HG03175 (cell line): ENCODE results near the gene MYOF.

Experiments used
- ATAC-seq: cut with Tn5 transposase; IDR thresholded peaks from one replicate; pipeline ENCODE4 v1.9.1; 2021; ENCODE audit warnings: mild to moderate bottlenecking, moderate library complexity; ENCODE audit not compliant: unreplicated experiment

MYOF gene, protein sequence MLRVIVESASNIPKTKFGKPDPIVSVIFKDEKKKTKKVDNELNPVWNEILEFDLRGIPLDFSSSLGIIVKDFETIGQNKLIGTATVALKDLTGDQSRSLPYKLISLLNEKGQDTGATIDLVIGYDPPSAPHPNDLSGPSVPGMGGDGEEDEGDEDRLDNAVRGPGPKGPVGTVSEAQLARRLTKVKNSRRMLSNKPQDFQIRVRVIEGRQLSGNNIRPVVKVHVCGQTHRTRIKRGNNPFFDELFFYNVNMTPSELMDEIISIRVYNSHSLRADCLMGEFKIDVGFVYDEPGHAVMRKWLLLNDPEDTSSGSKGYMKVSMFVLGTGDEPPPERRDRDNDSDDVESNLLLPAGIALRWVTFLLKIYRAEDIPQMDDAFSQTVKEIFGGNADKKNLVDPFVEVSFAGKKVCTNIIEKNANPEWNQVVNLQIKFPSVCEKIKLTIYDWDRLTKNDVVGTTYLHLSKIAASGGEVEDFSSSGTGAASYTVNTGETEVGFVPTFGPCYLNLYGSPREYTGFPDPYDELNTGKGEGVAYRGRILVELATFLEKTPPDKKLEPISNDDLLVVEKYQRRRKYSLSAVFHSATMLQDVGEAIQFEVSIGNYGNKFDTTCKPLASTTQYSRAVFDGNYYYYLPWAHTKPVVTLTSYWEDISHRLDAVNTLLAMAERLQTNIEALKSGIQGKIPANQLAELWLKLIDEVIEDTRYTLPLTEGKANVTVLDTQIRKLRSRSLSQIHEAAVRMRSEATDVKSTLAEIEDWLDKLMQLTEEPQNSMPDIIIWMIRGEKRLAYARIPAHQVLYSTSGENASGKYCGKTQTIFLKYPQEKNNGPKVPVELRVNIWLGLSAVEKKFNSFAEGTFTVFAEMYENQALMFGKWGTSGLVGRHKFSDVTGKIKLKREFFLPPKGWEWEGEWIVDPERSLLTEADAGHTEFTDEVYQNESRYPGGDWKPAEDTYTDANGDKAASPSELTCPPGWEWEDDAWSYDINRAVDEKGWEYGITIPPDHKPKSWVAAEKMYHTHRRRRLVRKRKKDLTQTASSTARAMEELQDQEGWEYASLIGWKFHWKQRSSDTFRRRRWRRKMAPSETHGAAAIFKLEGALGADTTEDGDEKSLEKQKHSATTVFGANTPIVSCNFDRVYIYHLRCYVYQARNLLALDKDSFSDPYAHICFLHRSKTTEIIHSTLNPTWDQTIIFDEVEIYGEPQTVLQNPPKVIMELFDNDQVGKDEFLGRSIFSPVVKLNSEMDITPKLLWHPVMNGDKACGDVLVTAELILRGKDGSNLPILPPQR (N-terminal part only)

GRCh38 chr10:93482145-93482834, at the start of gene MYOF:
Gene MYOF, minus strand, starts transcription at chr10:93482334. Its CDS starts 140 bp downstream, at chr10:93482194.
- peak; percentile 84 for ATAC-seq

GRCh38 chr10:93518531-93518930, 36.4 kb upstream of the MYOF start:
- ATAC-seq = no peak

- ATAC-seq = no peak
Measured at GRCh38 chr10:93516006-93516380, 33.9 kb upstream of the MYOF start.

GRCh38 chr10:93515071-93516005, 33.2 kb upstream of the MYOF start:
- no peak for ATAC-seq

GRCh38 chr10:93514521-93514920, 32.4 kb upstream of the MYOF start:
- ATAC-seq = no peak

- ATAC-seq = no peak
Measured at GRCh38 chr10:93513091-93513490, 31.0 kb upstream of the MYOF start.

- ATAC-seq = no peak
Measured at GRCh38 chr10:93512565-93512964, 30.4 kb upstream of the MYOF start.

DNA sequence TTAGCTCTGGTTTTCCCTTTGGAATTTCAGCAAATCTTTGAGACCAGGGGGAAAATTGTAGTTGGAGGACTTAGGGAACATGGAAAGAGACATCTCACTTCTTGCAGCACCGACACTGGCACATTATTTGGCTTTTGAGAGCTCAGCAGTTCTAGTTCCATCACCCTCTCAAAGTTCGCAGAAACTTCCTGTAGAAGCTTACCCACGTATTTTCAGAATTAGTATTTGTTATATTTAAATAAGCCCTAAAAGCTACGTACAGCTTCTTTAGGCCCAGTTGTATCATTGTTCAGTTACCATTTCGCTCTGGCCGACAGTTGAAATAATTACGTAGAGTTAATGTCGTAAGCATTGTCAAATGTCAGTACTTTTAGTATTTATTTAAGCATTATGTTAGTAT, 27.7 kb upstream of the MYOF start:
- no peak for ATAC-seq

- no peak for ATAC-seq
Measured at GRCh38 chr10:93505075-93505474, 22.9 kb upstream of the MYOF start.

GRCh38 chr10:93503075-93503474, 20.9 kb upstream of the MYOF start:
- peak; percentile 71 for ATAC-seq

- ATAC-seq = no peak
Measured at GRCh38 chr10:93501650-93502049, 19.5 kb upstream of the MYOF start.

GRCh38 chr10:93498166-93498565, 16.0 kb upstream of the MYOF start:
- no peak for ATAC-seq

DNA sequence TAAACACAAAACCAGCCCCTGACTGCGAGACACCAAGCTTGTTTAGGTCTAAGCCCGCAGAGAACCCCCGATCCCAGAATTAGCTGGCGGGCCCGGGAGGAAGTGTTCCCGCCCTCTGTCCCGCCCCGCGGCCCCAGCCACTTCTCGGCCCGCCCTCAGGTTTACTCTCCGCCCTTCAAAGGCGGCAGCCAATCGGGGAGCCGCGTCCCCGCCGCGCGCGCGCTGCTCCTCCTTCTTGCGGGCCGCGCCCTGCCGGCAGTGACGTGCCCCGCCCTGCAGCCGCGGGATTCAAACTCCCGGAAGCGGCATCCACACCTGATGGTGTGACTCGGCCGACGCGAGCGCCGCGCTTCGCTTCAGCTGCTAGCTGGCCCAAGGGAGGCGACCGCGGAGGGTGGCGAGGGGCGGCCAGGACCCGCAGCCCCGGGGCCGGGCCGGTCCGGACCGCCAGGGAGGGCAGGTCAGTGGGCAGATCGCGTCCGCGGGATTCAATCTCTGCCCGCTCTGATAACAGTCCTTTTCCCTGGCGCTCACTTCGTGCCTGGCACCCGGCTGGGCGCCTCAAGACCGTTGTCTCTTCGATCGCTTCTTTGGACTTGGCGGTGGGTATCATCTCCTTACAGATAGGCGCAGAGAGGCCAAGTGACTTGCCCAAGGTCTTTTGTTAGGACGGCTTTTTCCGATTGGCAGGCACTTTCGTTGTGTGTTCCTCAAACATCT, 14.3 kb upstream of the MYOF start, which contains the start of gene CEP55:
Gene CEP55 (plus strand): TSS at position 291 of the 720 bp plus-strand sequence. CDS start 3,440 bp downstream, outside the sequence.
- ATAC-seq = peak; percentile 98

GRCh38 chr10:93495654-93496321, 13.7 kb upstream of the MYOF start:
- peak; percentile 28 for ATAC-seq

- no peak for ATAC-seq
Measured at GRCh38 chr10:93494494-93494893, 12.4 kb upstream of the MYOF start.

- no peak for ATAC-seq
Measured at GRCh38 chr10:93493162-93493561, 11.0 kb upstream of the MYOF start.

- no peak for ATAC-seq
Measured at GRCh38 chr10:93491602-93492121, 9.5 kb upstream of the MYOF start.
